HG03045 (cell line): Measurements from ENCODE around the gene MYH16.
A peak's percentile ranks its signal among the peaks of the same experiment; 100 is the strongest.
"Not testable (repeated sequence)": the region's sequence is repeated elsewhere in the genome, so short reads cannot be mapped to it uniquely, and the experiment has no call there.

ENCODE experiments used
- ATAC-seq: cut with Tn5 transposase; IDR thresholded peaks from one replicate; pipeline ENCODE4 v1.9.1; 2021; ENCODE audit warnings: mild to moderate bottlenecking, moderate library complexity; ENCODE audit not compliant: unreplicated experiment

MYH16 gene

GRCh38 chr7:99301496-99301895 lies 28.9 kb downstream of the MYH16 start:
- ATAC-seq, result no peak

GRCh38 chr7:99305473-99306260 lies 33.0 kb downstream of the MYH16 start:
- ATAC-seq, result no peak

DNA sequence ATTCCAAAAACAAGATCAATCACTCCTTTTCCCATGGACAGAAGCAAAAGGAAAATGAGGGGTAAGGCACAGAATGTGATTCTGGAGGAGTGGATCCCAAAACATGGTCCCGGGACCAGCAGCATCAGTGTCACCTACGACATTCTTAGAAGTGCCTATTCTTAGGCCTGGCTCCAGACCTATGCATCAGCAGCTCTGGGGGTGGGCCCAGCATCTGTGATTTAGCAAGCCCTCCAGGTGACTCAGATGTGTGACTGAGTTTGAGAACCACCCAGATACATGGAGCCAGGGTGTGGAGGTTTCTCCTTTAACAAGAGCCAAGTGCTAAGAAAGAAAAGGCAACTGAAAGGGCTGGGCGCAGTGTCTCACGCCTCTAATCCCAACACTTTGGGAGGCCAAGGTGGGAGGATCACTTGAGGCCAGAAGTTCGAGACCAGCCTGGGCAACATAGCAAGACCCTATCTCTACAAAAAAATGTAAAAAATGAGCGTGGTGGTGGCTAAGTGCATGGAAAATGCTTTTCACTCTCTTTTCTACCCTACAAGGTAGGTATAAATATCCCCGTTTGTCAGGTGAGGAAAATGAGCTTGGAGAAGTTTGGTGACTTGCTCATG lies 35.9 kb downstream of the MYH16 start:
- ATAC-seq, result no peak

GRCh38 chr7:99309111-99309510 lies 36.5 kb downstream of the MYH16 start:
- no peak for ATAC-seq

DNA sequence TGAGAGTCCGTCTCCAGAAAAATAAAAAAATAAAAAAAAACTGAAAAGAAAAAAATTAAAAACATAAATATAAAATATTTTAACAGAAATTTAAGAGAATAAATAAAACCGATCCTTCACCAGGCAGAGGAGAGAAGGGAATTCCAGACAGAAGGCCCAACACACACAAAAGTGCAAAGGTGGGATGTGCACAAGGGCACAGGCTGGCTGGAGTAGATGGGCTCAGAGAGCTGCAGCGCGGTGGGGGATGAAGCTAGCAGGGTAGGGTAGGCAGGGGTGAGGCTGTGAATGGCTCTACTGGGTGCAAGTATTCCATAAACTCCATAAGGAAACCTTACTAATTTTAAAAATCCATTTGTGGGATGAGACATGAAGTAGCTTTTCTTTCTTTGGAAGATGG lies 37.4 kb downstream of the MYH16 start:
- ATAC-seq, result no peak

- ATAC-seq, result no peak
Measured at GRCh38 chr7:99311702-99312101, 39.1 kb downstream of the MYH16 start.

DNA sequence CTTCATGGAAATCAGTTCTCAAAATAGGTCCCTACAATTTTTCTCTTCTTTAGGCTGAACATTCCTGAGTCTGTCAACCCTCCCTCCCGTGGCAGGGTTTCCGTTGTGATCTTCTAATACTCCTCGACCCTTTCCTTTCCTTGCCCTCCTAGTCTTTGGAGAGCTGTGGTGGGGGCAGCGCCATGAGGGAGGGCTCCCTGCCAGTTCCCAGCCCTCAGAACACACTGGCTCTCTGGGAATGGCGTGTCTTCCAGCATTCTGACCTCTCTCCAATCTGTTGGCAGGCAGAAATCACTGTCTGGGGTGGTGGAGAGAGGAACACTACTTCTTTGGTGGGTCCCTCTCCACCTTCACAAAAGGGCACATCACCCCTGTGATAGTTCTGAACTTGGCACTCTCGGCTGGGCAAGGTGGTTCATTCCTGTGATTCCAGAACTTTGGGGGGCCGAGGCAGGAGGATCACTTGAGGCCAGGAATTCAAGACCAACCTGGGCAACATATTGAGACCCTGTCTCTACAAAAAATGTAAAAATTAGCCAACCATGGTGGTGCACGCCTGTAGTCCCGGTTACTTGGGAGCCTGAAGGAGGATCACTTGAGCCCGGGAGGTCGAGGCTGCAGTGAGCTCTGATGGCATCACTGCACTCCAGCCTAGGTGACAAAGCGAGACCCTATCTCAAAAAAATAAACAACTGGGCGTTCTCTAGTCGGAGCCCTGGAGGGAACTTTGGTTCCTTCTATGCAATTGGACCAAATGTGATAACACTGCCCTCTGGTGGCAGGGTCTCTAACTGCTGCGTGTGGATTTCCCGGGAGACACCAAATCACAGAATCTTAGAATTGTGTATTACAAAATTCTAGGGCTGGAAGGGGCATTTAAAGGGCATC lies 39.9 kb downstream of the MYH16 start:
- ATAC-seq, result no peak

GRCh38 chr7:99313204-99313573 lies 40.5 kb downstream of the MYH16 start:
- ATAC-seq, result no peak

GRCh38 chr7:99314504-99314903 lies 41.9 kb downstream of the MYH16 start:
- ATAC-seq, result no peak

GRCh38 chr7:99320371-99320770 lies 47.7 kb downstream of the MYH16 start:
- no peak for ATAC-seq

DNA sequence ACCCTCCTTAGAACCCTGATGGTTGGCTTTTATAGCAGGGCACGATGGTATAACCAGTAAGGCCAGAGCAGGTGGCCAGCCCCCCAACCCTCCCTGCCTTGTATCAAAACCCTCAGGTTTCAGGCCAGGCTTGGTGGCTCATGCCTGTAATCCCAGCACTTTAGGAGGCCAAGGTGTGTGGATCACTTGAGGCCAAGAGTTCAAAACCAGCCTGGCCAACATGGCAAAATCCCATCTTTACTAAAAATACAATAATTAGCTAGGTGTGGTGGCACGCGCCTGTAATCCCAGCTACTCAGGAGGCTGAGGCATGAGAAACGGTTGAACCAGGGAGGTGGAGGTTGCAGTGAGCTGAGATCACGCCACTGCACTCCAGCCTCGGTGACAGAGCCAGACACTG lies 50.0 kb downstream of the MYH16 start:
- ATAC-seq, result not testable (repeated sequence)

- no peak for ATAC-seq
Measured at GRCh38 chr7:99324559-99324958, 51.9 kb downstream of the MYH16 start.

- no peak for ATAC-seq
Measured at GRCh38 chr7:99325001-99325493, 52.4 kb downstream of the MYH16 start.

- peak; percentile 80 for ATAC-seq
Measured at GRCh38 chr7:99325592-99326407, 53.2 kb downstream of the MYH16 start, which contains the start of gene ARPC1A. Gene ARPC1A, plus strand, starts transcription at chr7:99325898. Its CDS starts 7,456 bp downstream, at chr7:99333354.

DNA sequence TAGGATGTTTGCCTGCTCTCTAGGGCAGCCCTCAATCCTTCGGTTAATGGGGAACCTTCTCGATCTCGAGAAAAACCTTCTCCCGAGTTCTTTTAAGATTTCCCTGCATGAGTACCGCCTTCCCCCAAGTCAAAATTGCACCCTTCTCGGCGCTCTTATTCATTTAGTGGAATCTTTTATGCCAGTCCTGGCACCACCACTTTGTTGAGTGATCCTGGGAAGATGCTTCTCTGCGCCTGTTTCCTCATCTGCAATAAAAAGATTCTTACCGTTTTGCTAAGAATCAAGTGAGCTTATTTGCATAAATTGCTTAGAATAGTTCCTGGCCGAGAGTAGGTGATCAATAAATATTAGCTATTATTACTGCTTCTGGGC lies 53.8 kb downstream of the MYH16 start:
- ATAC-seq, result peak; percentile 7

DNA sequence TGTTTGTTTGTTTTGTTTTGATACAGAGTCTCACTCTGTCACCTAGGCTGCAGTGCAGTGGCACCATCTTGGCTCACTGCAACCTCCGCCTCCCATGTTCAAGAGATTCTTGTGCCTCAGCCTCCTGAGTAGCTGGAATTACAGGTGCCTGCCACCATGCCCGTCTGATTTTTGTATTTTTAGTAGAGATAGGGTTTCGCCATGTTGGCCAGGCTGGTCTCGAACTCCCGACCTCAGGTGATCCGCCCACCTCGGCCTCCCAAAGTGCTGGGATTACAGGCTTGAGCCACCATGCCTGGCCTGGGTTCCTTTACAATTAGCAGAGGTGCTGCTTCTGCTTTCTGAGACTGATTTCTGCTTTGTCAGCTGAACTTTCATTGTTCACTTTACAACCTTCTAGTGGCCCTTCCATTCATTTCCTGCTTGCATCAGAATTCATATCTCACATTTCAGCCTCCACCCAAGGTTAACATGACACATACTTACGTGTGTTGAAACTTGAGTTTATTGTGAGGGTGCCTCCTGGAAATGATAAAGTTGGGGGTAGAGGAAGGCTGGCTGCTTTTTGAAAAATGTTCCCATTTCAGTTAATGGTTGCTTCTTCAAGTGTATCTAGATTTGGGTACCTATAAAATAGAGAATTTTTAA lies 57.8 kb downstream of the MYH16 start:
- not testable (repeated sequence) for ATAC-seq

GRCh38 chr7:99331002-99331401 lies 58.4 kb downstream of the MYH16 start:
- ATAC-seq, result no peak

GRCh38 chr7:99339595-99339994 lies 67.0 kb downstream of the MYH16 start:
- ATAC-seq, result no peak

GRCh38 chr7:99340659-99341058 lies 68.0 kb downstream of the MYH16 start:
- no peak for ATAC-seq

DNA sequence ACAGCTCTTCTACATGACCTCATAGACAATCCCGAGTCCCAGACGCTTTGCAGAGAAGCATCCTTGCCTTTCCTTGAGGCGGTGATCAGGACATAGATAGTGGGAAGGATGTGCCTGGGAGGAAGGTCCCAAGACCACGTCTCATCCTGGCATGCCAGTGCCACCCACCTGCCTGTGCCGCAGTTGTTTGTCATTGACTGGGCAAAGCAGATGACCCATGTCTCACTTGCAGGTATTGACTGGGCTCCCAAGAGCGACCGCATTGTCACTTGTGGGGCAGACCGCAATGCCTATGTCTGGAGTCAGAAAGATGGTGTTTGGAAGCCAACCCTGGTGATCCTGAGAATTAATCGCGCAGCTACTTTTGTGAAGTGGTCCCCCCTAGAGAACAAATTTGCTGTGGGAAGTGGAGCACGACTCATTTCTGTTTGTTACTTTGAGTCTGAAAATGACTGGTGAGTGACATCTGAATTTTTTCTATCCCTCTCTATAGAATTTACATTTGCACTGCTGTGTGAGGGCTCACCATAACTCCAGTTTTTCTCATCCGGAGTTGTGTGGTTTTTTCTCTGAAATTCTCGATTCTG lies 71.5 kb downstream of the MYH16 start:
- no peak for ATAC-seq
